Activated CD4-positive, CD25-positive, alpha-beta regulatory T cell treated with anti-CD3 and anti-CD28 coated beads, Interleukin-2, amount 50 U/mL, for 24 hours (primary cell): ENCODE data around the gene OR6X1.
"Not testable (repeated sequence)": the region's sequence is repeated elsewhere in the genome, so short reads cannot be mapped to it uniquely, and the experiment has no call there.

Experiments
- ATAC-seq, 2 donors: fragments of 150-1000 bp; cut with Tn5 transposase; one replicate each; pipeline ENCODE4 v1.10.0; 2021; ENCODE audit warnings: mild to moderate bottlenecking in 1 of 2, moderate library complexity in 1 of 2

The OR6X1 gene

GRCh38 chr11:123751781-123752180 is 2.5 kb downstream of the OR6X1 start:
- ATAC-seq = no peak

GRCh38 chr11:123748349-123748748 is 6.0 kb downstream of the OR6X1 start:
- ATAC-seq = not testable (repeated sequence)

GRCh38 chr11:123745764-123746451 is 8.4 kb downstream of the OR6X1 start:
- no peak for ATAC-seq

GRCh38 chr11:123742724-123743120 is 11.6 kb downstream of the OR6X1 start:
- ATAC-seq = no peak

- ATAC-seq = no peak
These were observed 12.1 kb downstream of the OR6X1 start for GRCh38 chr11:123742031-123742723.

GRCh38 chr11:123741159-123742030 is 12.9 kb downstream of the OR6X1 start, which contains the start of gene ZNF202:
Gene ZNF202 (minus strand): TSS chr11:123741660. CDS start chr11:123730888, 10,772 bp downstream.
- peak; percentile 97 to 99 for ATAC-seq

GRCh38 chr11:123740787-123741158 is 13.5 kb downstream of the OR6X1 start:
- no peak for ATAC-seq

- no peak for ATAC-seq
These were observed 15.9 kb downstream of the OR6X1 start for GRCh38 chr11:123738374-123738773.

- no peak for ATAC-seq
These were observed 17.5 kb downstream of the OR6X1 start for GRCh38 chr11:123736769-123737168.

- no peak for ATAC-seq
These were observed 24.7 kb downstream of the OR6X1 start for GRCh38 chr11:123729602-123730001.

GRCh38 chr11:123725995-123726655 is 28.2 kb downstream of the OR6X1 start:
- no peak for ATAC-seq

- peak in 1 of 2 donors; percentile 58 for ATAC-seq
These were observed 34.9 kb downstream of the OR6X1 start for GRCh38 chr11:123719452-123719851.

- ATAC-seq = no peak
These were observed 35.8 kb downstream of the OR6X1 start for GRCh38 chr11:123718469-123718868.

GRCh38 chr11:123718063-123718462 is 36.3 kb downstream of the OR6X1 start:
- ATAC-seq = no peak

- ATAC-seq = not testable (repeated sequence)
These were observed 41.7 kb downstream of the OR6X1 start for GRCh38 chr11:123712627-123713026.

- peak in 1 of 2 donors; percentile 55 for ATAC-seq
These were observed 46.6 kb downstream of the OR6X1 start for GRCh38 chr11:123707606-123708205.

- no peak for ATAC-seq
These were observed 47.1 kb downstream of the OR6X1 start for GRCh38 chr11:123707206-123707605.

- ATAC-seq = no peak
These were observed 50.0 kb downstream of the OR6X1 start for GRCh38 chr11:123704341-123704740.
